Uterus (tissue), 2 donors: ENCODE data around the gene PLXNA3.

Experiments used
- POLR2A ChIP-seq, 2 donors: fragments of 450-650 bp; IDR thresholded peaks; one replicate each; pipeline ENCODE4 v1.6.1; 2016; ENCODE audit warnings: antibody characterized with exemption in 2 of 2, mild to moderate bottlenecking in 1 of 2, moderate library complexity in 1 of 2
- TF ChIP-seq, protein P1 (sequence below), 4 experiments: fragments of 200-600 bp in 2 of 4; fragments of 450-650 bp in 2 of 4; sonication (generic) in 2 of 4; IDR thresholded peaks; one replicate each; pipeline ENCODE4 v1.5.1; 2016 to 2019; ENCODE audit warnings: antibody characterized with exemption in 4 of 4, mild to moderate bottlenecking in 2 of 4, moderate library complexity in 1 of 4

DNA sequence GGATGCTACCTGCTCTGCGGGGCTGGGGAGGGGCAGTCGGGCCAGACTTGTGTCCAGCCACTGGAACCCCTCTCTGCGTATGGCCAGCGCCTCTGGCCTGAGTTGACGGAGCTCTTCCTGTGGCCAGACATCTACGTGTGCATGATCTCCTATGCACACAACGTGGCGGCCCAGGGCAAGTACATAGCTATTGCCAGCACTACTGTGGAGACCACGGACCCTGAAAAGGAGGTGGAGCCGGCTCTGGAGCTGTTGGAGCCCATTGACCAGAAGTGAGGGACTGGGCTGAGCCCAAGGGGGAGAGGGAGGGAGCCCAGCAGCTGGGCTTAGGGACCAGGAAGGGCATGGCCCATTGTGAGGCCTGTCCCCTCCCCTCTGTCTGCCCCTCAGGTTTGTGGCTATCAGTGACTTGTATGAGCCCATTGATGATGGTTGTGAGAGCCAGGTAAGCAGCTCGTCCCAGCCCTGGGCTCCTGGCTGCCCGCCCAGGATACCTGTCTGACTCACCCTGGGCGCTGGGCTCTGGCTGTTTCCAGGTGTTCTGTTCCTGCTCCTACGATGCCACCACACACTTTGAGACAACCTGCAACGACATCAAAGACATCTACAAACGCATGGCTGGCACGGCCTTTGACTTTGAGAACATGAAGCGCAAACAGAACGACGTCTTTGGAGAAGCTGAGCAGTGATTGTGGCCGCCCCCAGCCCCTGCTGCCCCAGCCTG lies 15.9 kb upstream of the PLXNA3 start:
- TF ChIP-seq, protein P1, sequence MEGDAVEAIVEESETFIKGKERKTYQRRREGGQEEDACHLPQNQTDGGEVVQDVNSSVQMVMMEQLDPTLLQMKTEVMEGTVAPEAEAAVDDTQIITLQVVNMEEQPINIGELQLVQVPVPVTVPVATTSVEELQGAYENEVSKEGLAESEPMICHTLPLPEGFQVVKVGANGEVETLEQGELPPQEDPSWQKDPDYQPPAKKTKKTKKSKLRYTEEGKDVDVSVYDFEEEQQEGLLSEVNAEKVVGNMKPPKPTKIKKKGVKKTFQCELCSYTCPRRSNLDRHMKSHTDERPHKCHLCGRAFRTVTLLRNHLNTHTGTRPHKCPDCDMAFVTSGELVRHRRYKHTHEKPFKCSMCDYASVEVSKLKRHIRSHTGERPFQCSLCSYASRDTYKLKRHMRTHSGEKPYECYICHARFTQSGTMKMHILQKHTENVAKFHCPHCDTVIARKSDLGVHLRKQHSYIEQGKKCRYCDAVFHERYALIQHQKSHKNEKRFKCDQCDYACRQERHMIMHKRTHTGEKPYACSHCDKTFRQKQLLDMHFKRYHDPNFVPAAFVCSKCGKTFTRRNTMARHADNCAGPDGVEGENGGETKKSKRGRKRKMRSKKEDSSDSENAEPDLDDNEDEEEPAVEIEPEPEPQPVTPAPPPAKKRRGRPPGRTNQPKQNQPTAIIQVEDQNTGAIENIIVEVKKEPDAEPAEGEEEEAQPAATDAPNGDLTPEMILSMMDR (IDR thresholded peaks at IDR 0.05) = no peak
- no peak for TF ChIP-seq POLR2A (IDR thresholded peaks at IDR 0.05)
